Stimulated activated CD8-positive, alpha-beta memory T cell treated with anti-CD3 and anti-CD28 coated beads, Interleukin-12 subunit alpha, Interleukin-12 subunit beta, amount 100 ng/mL, for 4 hours (primary cell): Measurements from ENCODE around the gene NACC2.

ENCODE experiments used
- DNase-seq: peaks from one replicate; pipeline ENCODE4 v3.0.0-alpha.2; 2020; ENCODE audit warnings: low read depth

Gene NACC2

GRCh38 chr9:136092741-136093140 lies 2.3 kb downstream of the NACC2 start:
- DNase-seq = no peak

- DNase-seq = no peak
These were observed 2.8 kb downstream of the NACC2 start for GRCh38 chr9:136092353-136092650.

GRCh38 chr9:136091582-136092352 lies 3.3 kb downstream of the NACC2 start:
- DNase-seq = no peak

- no peak for DNase-seq
These were observed 4.1 kb downstream of the NACC2 start for GRCh38 chr9:136090768-136091581.

- DNase-seq = no peak
These were observed 4.9 kb downstream of the NACC2 start for GRCh38 chr9:136090056-136090735.

GRCh38 chr9:136089697-136090045 lies 5.4 kb downstream of the NACC2 start:
- no peak for DNase-seq

GRCh38 chr9:136088939-136089696 lies 6.0 kb downstream of the NACC2 start:
- DNase-seq = no peak

GRCh38 chr9:136088481-136088938 lies 6.6 kb downstream of the NACC2 start:
- DNase-seq = no peak

GRCh38 chr9:136087741-136088480 lies 7.2 kb downstream of the NACC2 start:
- DNase-seq = no peak

- no peak for DNase-seq
These were observed 7.9 kb downstream of the NACC2 start for GRCh38 chr9:136086951-136087740.

GRCh38 chr9:136086213-136086881 lies 8.7 kb downstream of the NACC2 start:
- no peak for DNase-seq

- DNase-seq = no peak
These were observed 9.3 kb downstream of the NACC2 start for GRCh38 chr9:136085815-136086212.

GRCh38 chr9:136084063-136084944 lies 10.8 kb downstream of the NACC2 start:
- no peak for DNase-seq

- no peak for DNase-seq
These were observed 11.5 kb downstream of the NACC2 start for GRCh38 chr9:136083558-136084062.

GRCh38 chr9:136082496-136083361 lies 12.4 kb downstream of the NACC2 start:
- no peak for DNase-seq

GRCh38 chr9:136081826-136082495 lies 13.1 kb downstream of the NACC2 start:
- no peak for DNase-seq

- no peak for DNase-seq
These were observed 13.8 kb downstream of the NACC2 start for GRCh38 chr9:136081113-136081825.
